Mucosa of rectum (tissue), 2 donors: ENCODE results near the gene SBK3.

ENCODE experiments used
- H3K27ac ChIP-seq, 2 donors: one replicate each; pipeline ENCODE4 v1.7.0; 2013; ENCODE audit warnings: inconsistent platforms in 2 of 2, low read depth in 2 of 2, low read length in 2 of 2
- H3K27me3 ChIP-seq, 2 donors: one replicate each; pipeline ENCODE4 v1.7.0; 2013; ENCODE audit warnings: low read length in 2 of 2; ENCODE audit not compliant: control insufficient read depth in 2 of 2, insufficient read depth in 2 of 2
- H3K36me3 ChIP-seq, 2 donors: one replicate each; pipeline ENCODE4 v1.7.0; 2013; ENCODE audit warnings: low read length in 2 of 2; ENCODE audit not compliant: control insufficient read depth in 2 of 2, insufficient read depth in 2 of 2
- H3K4me1 ChIP-seq, 2 donors: one replicate each; pipeline ENCODE4 v1.7.0; 2013; ENCODE audit warnings: low read length in 2 of 2, mild to moderate bottlenecking in 1 of 2; ENCODE audit not compliant: control insufficient read depth in 2 of 2, insufficient read depth in 2 of 2
- H3K4me3 ChIP-seq, 2 donors: one replicate each; pipeline ENCODE4 v1.7.0; 2013; ENCODE audit warnings: low read length in 2 of 2
- H3K9ac ChIP-seq, 2 donors: one replicate each; pipeline ENCODE4 v1.7.0; 2013; ENCODE audit warnings: low read length in 2 of 2, low read depth in 1 of 2, mild to moderate bottlenecking in 1 of 2
- H3K9me3 ChIP-seq, 2 donors: one replicate each; pipeline ENCODE4 v1.7.0; 2013; ENCODE audit warnings: low read length in 2 of 2; ENCODE audit not compliant: control insufficient read depth in 2 of 2
- donor health status: healthy.
- donor health status: Normal muscosa, but diverticular disease.

Gene SBK3

GRCh38 chr19:55542292-55542855 lies 3.0 kb downstream of the SBK3 start:
- Histone ChIP-seq H3K36me3 (no peaks in the 10 kb centered on the region), H3K4me1 (peaks cover 0 to 2% of the 10 kb centered on the region in 2 donors), H3K9me3 (no peaks in the 10 kb centered on the region), H3K4me3 (no peak overlapping the region), H3K9ac (no peak overlapping the region), H3K27ac (no peak overlapping the region), H3K27me3 (no peaks in the 10 kb centered on the region)

- Histone ChIP-seq H3K4me1 (no peaks in the 10 kb centered on the region), H3K9ac (no peak overlapping the region), H3K27ac (no peak overlapping the region)
Measured at GRCh38 chr19:55541091-55541490, 4.3 kb downstream of the SBK3 start.

GRCh38 chr19:55540619-55541018 lies 4.7 kb downstream of the SBK3 start:
- Histone ChIP-seq H3K27me3 (no peaks in the 10 kb centered on the region), H3K4me3 (no peak overlapping the region), H3K27ac (no peak overlapping the region), H3K9ac (no peak overlapping the region), H3K4me1 (no peaks in the 10 kb centered on the region), H3K9me3 (no peaks in the 10 kb centered on the region), H3K36me3 (no peaks in the 10 kb centered on the region)

More at GRCh38 chr19:55541091-55541490, 4.3 kb downstream of the SBK3 start:
- H3K27me3 ChIP-seq = no peaks in the 10 kb centered on the region
- H3K4me3 ChIP-seq = no peak overlapping the region
- no peaks in the 10 kb centered on the region for H3K36me3 ChIP-seq
- no peaks in the 10 kb centered on the region for H3K9me3 ChIP-seq

GRCh38 chr19:55539090-55539984 lies 6.0 kb downstream of the SBK3 start:
- H3K9ac ChIP-seq = no peak overlapping the region
- no peak overlapping the region for H3K27ac ChIP-seq
- no peak overlapping the region for H3K4me3 ChIP-seq
- no peaks in the 10 kb centered on the region for H3K4me1 ChIP-seq
- no peaks in the 10 kb centered on the region for H3K36me3 ChIP-seq
- H3K27me3 ChIP-seq = no peaks in the 10 kb centered on the region
- H3K9me3 ChIP-seq = no peaks in the 10 kb centered on the region

GRCh38 chr19:55538132-55538531 lies 7.2 kb downstream of the SBK3 start:
- Histone ChIP-seq H3K9ac (no peak overlapping the region), H3K4me3 (no peak overlapping the region), H3K36me3 (no peaks in the 10 kb centered on the region), H3K27me3 (no peaks in the 10 kb centered on the region), H3K27ac (no peak overlapping the region), H3K4me1 (no peaks in the 10 kb centered on the region), H3K9me3 (no peaks in the 10 kb centered on the region)

GRCh38 chr19:55537741-55538111 lies 7.6 kb downstream of the SBK3 start:
- Histone ChIP-seq H3K27me3 (no peaks in the 10 kb centered on the region), H3K27ac (no peak overlapping the region), H3K9ac (no peak overlapping the region), H3K36me3 (no peaks in the 10 kb centered on the region), H3K9me3 (no peaks in the 10 kb centered on the region), H3K4me3 (no peak overlapping the region), H3K4me1 (no peaks in the 10 kb centered on the region)

- Histone ChIP-seq H3K4me3 (no peak within 1 kb of the TSS), H3K36me3 (no peaks in the 10 kb centered on the region)
Measured at GRCh38 chr19:55536951-55537740, 8.2 kb downstream of the SBK3 start, which contains the start of gene SBK2. Gene SBK2, minus strand, starts transcription at chr19:55537133. Its CDS starts 839 bp downstream, at chr19:55536294.

GRCh38 chr19:55536366-55536765 lies 9.0 kb downstream of the SBK3 start:
- Histone ChIP-seq H3K9ac (no peak overlapping the region), H3K27ac (no peak overlapping the region), H3K4me1 (no peaks in the 10 kb centered on the region), H3K36me3 (no peaks in the 10 kb centered on the region), H3K9me3 (no peaks in the 10 kb centered on the region), H3K27me3 (no peaks in the 10 kb centered on the region), H3K4me3 (no peak overlapping the region)

More at GRCh38 chr19:55536951-55537740, 8.2 kb downstream of the SBK3 start, which contains the start of gene SBK2:
- no peak within 1 kb of the TSS for H3K9ac ChIP-seq
- H3K27me3 ChIP-seq = no peaks in the 10 kb centered on the region
- H3K4me1 ChIP-seq = no peaks in the 10 kb centered on the region
- no peaks in the 10 kb centered on the region for H3K9me3 ChIP-seq
- H3K27ac ChIP-seq = no peak within 1 kb of the TSS

GRCh38 chr19:55535965-55536350 lies 9.4 kb downstream of the SBK3 start:
- Histone ChIP-seq H3K9me3 (no peaks in the 10 kb centered on the region), H3K36me3 (no peaks in the 10 kb centered on the region), H3K4me1 (no peaks in the 10 kb centered on the region), H3K27ac (no peak overlapping the region), H3K4me3 (no peak overlapping the region), H3K27me3 (no peaks in the 10 kb centered on the region), H3K9ac (no peak overlapping the region)
